Activated T-helper 1 cell treated with anti-CD3 and anti-CD28 coated beads, Interleukin-12 subunit alpha, Interleukin-12 subunit beta, Interleukin-2, Interleukin-4 antibody, amounts not matched to agents 30 ng/mL and 10 ng/mL and 1 ng/mL, durations not matched to agents 14 hours and 24 hours and 36 hours (primary cell): ENCODE results near the gene FNBP1L. TPM values are rescaled to one million over a fixed set of nuclear protein-coding genes. Genes with fewer than 3 reads are reported as not detected.
"Not testable (repeated sequence)": the region's sequence is repeated elsewhere in the genome, so short reads cannot be mapped to it uniquely, and the experiment has no call there.

Experiments used
- DNase-seq: peaks from one replicate; pipeline ENCODE4 v3.0.0; 2021; ENCODE audit warnings: low spot score
- H3K27ac Mint-ChIP-seq: one replicate; pipeline ENCODE4 v1.8.0; 2021; ENCODE audit warnings: mild to moderate bottlenecking, mixed read lengths
- H3K27me3 Mint-ChIP-seq: one replicate; pipeline ENCODE4 v1.8.0; 2022; ENCODE audit warnings: mild to moderate bottlenecking, moderate library complexity, mixed read lengths; ENCODE audit not compliant: insufficient read depth
- H3K36me3 Mint-ChIP-seq: one replicate; pipeline ENCODE4 v1.8.0; 2021; ENCODE audit warnings: low read depth, mixed read lengths
- H3K4me1 Mint-ChIP-seq: one replicate; pipeline ENCODE4 v1.8.0; 2021; ENCODE audit warnings: low read depth, mixed read lengths
- H3K4me3 Mint-ChIP-seq: one replicate; pipeline ENCODE4 v1.8.0; 2021; ENCODE audit warnings: mild to moderate bottlenecking, moderate library complexity, mixed read lengths
- H3K9me3 Mint-ChIP-seq: one replicate; pipeline ENCODE4 v1.8.0; 2021; ENCODE audit warnings: mixed read lengths
- intact Hi-C: fragments of 100-400 bp; cut with micrococcal nuclease; formaldehyde crosslinking; loops from one replicate; pipeline ENCODE4 v1.15.1; 2024
- total RNA-seq: library from RNA; stranded (reverse); gene quantifications from 2 replicates; pipeline ENCODE4 v1.2.3, GENCODE V29; 2022

Gene FNBP1L
- total RNA-seq, 1 donor from 2014 or later = 0.16 TPM

DNA sequence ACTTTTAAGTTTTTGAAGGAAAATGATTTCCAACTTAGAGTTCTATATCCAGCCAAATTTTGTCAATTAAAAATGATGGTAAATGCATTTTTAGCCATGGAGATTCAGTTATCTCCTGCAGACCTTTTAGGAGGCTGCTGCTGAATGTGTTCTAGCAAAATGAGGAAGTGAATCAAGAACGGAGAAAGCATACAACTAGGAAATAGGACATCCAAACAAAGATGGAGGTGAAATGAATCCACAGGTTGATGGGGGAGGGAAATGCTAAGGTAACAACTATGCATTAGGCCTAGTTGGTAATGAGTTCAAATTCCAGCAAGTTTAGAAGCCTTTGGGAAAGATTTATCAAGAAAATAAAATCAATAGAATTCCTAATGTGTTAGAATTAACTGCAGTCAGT is 80.5 kb downstream of the FNBP1L start:
- H3K9me3 Mint-ChIP-seq = no peaks in the 10 kb centered on the region
- H3K4me3 Mint-ChIP-seq = no peak overlapping the region
- no peaks in the 10 kb centered on the region for H3K36me3 Mint-ChIP-seq
- intact Hi-C loops = no loop called here
- no peak overlapping the region for H3K27ac Mint-ChIP-seq
- peaks cover 10% of the 10 kb centered on the region for H3K27me3 Mint-ChIP-seq
- no peak for DNase-seq
- no peaks in the 10 kb centered on the region for H3K4me1 Mint-ChIP-seq

GRCh38 chr1:93531193-93531592 is 83.3 kb downstream of the FNBP1L start:
- Mint-ChIP-seq H3K36me3 (no peaks in the 10 kb centered on the region), H3K4me1 (no peaks in the 10 kb centered on the region), H3K4me3 (no peak overlapping the region), H3K27ac (no peak overlapping the region), H3K9me3 (no peaks in the 10 kb centered on the region), H3K27me3 (peaks cover 22% of the 10 kb centered on the region)
- DNase-seq = no peak
- intact Hi-C loops = no loop called here

- no peak for DNase-seq
- Mint-ChIP-seq H3K27me3 (peaks cover 23% of the 10 kb centered on the region), H3K36me3 (no peaks in the 10 kb centered on the region), H3K27ac (no peak overlapping the region), H3K4me1 (no peaks in the 10 kb centered on the region), H3K4me3 (no peak overlapping the region), H3K9me3 (no peaks in the 10 kb centered on the region)
- intact Hi-C loops = no loop called here
Observed at GRCh38 chr1:93532780-93533378, 85.0 kb downstream of the FNBP1L start.

DNA sequence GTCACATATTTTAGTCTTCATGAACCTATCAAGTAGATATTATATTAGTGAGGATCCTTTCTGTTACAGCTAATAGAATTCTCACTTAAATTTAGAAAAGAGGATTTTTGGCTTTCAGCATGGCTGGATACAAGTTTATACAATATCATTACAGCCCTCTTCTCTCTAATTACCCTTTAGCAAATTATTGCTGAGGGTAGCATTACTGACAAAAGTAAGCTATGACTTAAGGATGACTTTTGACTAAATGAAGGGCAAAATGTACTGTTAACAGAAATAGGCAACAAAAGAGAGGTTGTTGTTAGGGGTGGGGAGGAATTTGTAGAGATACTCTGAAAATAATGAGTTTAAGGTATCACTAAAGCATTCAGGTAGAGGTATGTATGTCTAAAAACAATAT is 85.8 kb downstream of the FNBP1L start:
- no peaks in the 10 kb centered on the region for H3K36me3 Mint-ChIP-seq
- H3K4me3 Mint-ChIP-seq = no peak overlapping the region
- peaks cover 20% of the 10 kb centered on the region for H3K27me3 Mint-ChIP-seq
- no peak overlapping the region for H3K27ac Mint-ChIP-seq
- no peak for DNase-seq
- no peaks in the 10 kb centered on the region for H3K9me3 Mint-ChIP-seq
- H3K4me1 Mint-ChIP-seq = no peaks in the 10 kb centered on the region
- intact Hi-C loops = loop anchor here (2.0 kb wide), 1 partner anchor 33 kb away; no protein-coding TSS in a partner anchor

DNA sequence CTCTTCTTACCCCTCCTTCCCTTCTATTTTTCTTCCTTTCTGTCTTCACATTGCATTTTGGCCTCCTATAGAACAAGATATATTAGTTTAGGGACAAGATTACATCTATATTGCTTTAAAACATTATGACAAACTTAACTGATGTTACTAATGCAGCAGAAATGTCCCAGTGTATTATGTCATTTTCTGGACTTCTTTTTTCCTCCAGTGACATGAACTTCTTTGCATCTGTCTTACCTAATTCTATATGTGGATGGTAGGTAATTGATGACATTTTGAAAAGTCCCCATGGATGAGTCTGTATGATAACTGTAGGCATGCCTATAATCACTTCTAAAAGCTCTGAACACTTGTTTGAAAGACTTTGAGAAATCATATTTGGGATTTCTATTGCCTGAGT is 89.5 kb downstream of the FNBP1L start:
- no peaks in the 10 kb centered on the region for H3K9me3 Mint-ChIP-seq
- DNase-seq = no peak
- intact Hi-C loops = no loop called here
- H3K27me3 Mint-ChIP-seq = peaks cover 19% of the 10 kb centered on the region
- no peaks in the 10 kb centered on the region for H3K36me3 Mint-ChIP-seq
- no peaks in the 10 kb centered on the region for H3K4me1 Mint-ChIP-seq
- no peak overlapping the region for H3K4me3 Mint-ChIP-seq
- no peak overlapping the region for H3K27ac Mint-ChIP-seq

DNA sequence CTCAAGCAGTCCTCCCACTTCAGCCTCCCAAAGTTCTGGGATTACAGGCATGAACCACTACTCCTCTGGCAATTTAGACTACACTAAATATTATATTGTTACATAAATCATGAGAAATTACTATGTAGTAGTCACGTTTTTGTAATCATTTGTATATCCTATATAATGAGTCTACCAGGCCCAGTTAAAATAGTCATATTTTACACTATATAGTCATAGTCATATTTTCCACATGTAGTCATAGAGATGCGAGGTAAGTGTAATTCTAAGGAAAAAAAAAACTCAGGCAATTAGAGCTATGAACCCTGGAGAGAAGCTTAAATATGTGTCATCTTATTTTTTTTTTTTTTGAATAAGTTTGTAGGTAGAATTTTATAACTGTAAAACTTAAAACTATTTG is 90.0 kb downstream of the FNBP1L start:
- Mint-ChIP-seq H3K9me3 (no peaks in the 10 kb centered on the region), H3K36me3 (no peaks in the 10 kb centered on the region), H3K4me3 (no peak overlapping the region), H3K27ac (no peak overlapping the region), H3K27me3 (peaks cover 19% of the 10 kb centered on the region), H3K4me1 (no peaks in the 10 kb centered on the region)
- intact Hi-C loops = no loop called here
- no peak for DNase-seq

DNA sequence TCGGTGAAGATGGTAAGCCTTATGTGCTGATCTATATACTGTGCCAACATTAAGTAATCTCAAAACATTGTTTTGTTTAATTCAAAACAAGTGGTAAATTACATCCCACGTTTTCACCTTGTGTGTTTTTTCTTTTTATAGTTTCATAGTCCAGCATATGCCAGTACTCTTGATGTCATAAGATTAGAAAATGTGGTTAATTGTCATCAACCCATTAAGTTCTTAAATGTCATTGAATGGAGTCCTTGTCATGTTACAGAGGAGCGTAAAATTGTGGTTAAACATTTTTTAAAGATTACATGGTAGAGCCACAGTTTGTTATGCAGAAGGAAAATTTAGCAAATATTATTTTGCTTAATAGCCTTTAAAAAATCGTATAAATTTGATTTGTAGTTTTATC is 93.1 kb downstream of the FNBP1L start:
- intact Hi-C loops = no loop called here
- peaks cover 8% of the 10 kb centered on the region for H3K27me3 Mint-ChIP-seq
- H3K4me1 Mint-ChIP-seq = no peaks in the 10 kb centered on the region
- no peaks in the 10 kb centered on the region for H3K9me3 Mint-ChIP-seq
- no peak overlapping the region for H3K4me3 Mint-ChIP-seq
- H3K27ac Mint-ChIP-seq = no peak overlapping the region
- no peak for DNase-seq
- H3K36me3 Mint-ChIP-seq = no peaks in the 10 kb centered on the region

- intact Hi-C loops = no loop called here
- DNase-seq = no peak
- no peaks in the 10 kb centered on the region for H3K4me1 Mint-ChIP-seq
- no peaks in the 10 kb centered on the region for H3K36me3 Mint-ChIP-seq
- H3K27me3 Mint-ChIP-seq = peaks cover 5% of the 10 kb centered on the region
- no peaks in the 10 kb centered on the region for H3K9me3 Mint-ChIP-seq
- no peak overlapping the region for H3K4me3 Mint-ChIP-seq
- H3K27ac Mint-ChIP-seq = no peak overlapping the region
Observed at GRCh38 chr1:93542398-93542797, 94.5 kb downstream of the FNBP1L start.

- no peak for DNase-seq
- H3K4me1 Mint-ChIP-seq = no peaks in the 10 kb centered on the region
- intact Hi-C loops = no loop called here
Observed at GRCh38 chr1:93546162-93546863, 98.4 kb downstream of the FNBP1L start.

GRCh38 chr1:93549131-93549530 is 101.2 kb downstream of the FNBP1L start:
- H3K4me3 Mint-ChIP-seq = no peak overlapping the region
- no peak for DNase-seq
- intact Hi-C loops = no loop called here
- no peak overlapping the region for H3K27ac Mint-ChIP-seq
- no peaks in the 10 kb centered on the region for H3K9me3 Mint-ChIP-seq
- H3K27me3 Mint-ChIP-seq = peaks cover 11% of the 10 kb centered on the region
- no peaks in the 10 kb centered on the region for H3K36me3 Mint-ChIP-seq
- H3K4me1 Mint-ChIP-seq = no peaks in the 10 kb centered on the region

More at GRCh38 chr1:93546162-93546863, 98.4 kb downstream of the FNBP1L start:
- no peaks in the 10 kb centered on the region for H3K9me3 Mint-ChIP-seq
- H3K27ac Mint-ChIP-seq = no peak overlapping the region
- H3K36me3 Mint-ChIP-seq = no peaks in the 10 kb centered on the region
- no peak overlapping the region for H3K4me3 Mint-ChIP-seq
- H3K27me3 Mint-ChIP-seq = peaks cover 5% of the 10 kb centered on the region

DNA sequence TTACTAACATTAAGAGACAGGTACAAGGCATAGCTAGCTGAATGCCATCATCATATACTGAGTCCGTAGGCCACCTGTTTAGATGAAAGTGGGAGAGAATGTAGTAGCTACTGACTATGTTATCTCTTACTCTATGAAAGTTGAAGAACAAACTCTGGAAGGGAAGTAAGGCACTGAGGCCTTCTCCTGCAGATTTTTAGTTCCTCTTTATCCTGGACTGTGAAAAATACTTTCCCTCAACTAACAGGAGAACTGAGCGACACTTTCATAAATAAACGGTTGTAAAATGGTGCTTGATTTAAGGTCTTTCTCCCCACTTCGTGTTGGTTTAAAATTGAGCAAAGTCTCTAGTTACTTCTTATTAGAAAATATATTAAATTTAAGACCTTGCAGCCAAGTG is 101.9 kb downstream of the FNBP1L start:
- no peak overlapping the region for H3K4me3 Mint-ChIP-seq
- no peaks in the 10 kb centered on the region for H3K9me3 Mint-ChIP-seq
- no peaks in the 10 kb centered on the region for H3K4me1 Mint-ChIP-seq
- DNase-seq = no peak
- intact Hi-C loops = no loop called here
- no peak overlapping the region for H3K27ac Mint-ChIP-seq
- peaks cover 11% of the 10 kb centered on the region for H3K27me3 Mint-ChIP-seq
- no peaks in the 10 kb centered on the region for H3K36me3 Mint-ChIP-seq

GRCh38 chr1:93552741-93553455 is 105.0 kb downstream of the FNBP1L start:
- no peak overlapping the region for H3K27ac Mint-ChIP-seq
- intact Hi-C loops = no loop called here
- H3K9me3 Mint-ChIP-seq = no peaks in the 10 kb centered on the region
- DNase-seq = no peak
- no peak overlapping the region for H3K4me3 Mint-ChIP-seq
- no peaks in the 10 kb centered on the region for H3K36me3 Mint-ChIP-seq
- peaks cover 5% of the 10 kb centered on the region for H3K4me1 Mint-ChIP-seq
- H3K27me3 Mint-ChIP-seq = peaks cover 11% of the 10 kb centered on the region

DNA sequence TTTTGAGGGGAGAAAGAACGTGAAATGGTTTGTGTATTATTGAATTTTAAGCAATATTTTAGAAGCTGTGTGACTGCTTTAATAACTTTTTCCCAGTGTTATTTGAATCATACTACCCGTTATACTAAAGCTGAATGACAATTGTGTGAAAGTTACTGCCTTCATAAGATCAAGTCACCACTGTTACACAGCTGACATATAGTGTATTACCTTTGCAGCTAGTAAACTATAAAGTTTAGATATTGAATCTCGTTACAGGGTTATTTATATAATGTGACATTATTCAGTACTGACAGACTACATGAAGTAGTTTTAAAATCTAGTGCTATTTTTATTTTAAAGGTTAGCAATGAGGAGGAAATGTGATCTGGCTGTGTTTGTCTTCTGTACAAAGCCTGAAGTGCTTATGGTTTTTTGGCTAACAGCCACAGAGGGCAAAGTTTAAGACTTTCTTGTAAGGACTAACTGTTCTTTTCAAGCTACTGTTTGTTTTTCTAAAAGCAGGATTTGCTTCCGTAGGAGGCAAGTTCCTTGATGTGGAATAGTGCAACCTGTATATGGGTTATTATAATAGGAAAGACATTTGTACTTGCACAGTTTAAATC is 106.1 kb downstream of the FNBP1L start:
- H3K9me3 Mint-ChIP-seq, DNase-seq, H3K27ac Mint-ChIP-seq, intact Hi-C loops, H3K4me1 Mint-ChIP-seq, H3K36me3 Mint-ChIP-seq, H3K4me3 Mint-ChIP-seq: not testable (repeated sequence)
- H3K27me3 Mint-ChIP-seq = peaks cover 11% of the 10 kb centered on the region
